Measurements from ENCODE around the gene ZNF787.

ZNF787 gene

DNA sequence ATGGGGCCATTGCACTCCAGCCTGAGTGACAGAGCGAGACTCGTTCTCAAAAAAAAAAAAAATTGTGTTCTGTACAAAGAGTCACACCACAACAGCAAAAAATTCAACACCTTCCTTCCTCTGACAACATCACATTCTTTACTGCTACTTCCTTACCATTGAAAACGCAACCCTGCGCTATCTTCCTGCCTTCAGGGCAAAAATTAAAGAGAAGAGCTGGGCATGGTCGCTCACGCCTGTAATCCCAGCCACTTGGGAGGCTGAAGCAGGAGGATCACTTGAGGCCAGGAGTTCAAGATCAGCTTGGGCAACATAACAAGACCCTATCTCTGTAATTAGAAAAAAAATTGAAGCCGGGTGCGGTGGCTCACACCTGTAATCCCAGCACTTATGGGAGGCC lies 10.6 kb upstream of the ZNF787 start:
- Histone ChIP-seq H3K9ac (no peak overlapping the region), H4K20me1 (ENCODE audit: insufficient read depth) (no peaks in the 10 kb centered on the region), H2AFZ (ENCODE audit: low read depth) (no peak overlapping the region), H3K4me3 (IDR thresholded peaks at IDR 0.05; ENCODE audit: insufficient read depth, low read depth, low read length) (no peak overlapping the region), H3K27ac (no peak overlapping the region), H3K4me1 (ENCODE audit: low read depth, poor library complexity, severe bottlenecking) (peaks cover 2% of the 10 kb centered on the region), H3K4me2 (no peak overlapping the region), H3K36me3 (ENCODE audit: insufficient read depth) (no peaks in the 10 kb centered on the region), H3K27me3 (ENCODE audit: insufficient read depth, low read depth) (no peaks in the 10 kb centered on the region), H3K79me2 (ENCODE audit: insufficient read depth, low read depth) (no peaks in the 10 kb centered on the region)
- TF ChIP-seq, protein P1, sequence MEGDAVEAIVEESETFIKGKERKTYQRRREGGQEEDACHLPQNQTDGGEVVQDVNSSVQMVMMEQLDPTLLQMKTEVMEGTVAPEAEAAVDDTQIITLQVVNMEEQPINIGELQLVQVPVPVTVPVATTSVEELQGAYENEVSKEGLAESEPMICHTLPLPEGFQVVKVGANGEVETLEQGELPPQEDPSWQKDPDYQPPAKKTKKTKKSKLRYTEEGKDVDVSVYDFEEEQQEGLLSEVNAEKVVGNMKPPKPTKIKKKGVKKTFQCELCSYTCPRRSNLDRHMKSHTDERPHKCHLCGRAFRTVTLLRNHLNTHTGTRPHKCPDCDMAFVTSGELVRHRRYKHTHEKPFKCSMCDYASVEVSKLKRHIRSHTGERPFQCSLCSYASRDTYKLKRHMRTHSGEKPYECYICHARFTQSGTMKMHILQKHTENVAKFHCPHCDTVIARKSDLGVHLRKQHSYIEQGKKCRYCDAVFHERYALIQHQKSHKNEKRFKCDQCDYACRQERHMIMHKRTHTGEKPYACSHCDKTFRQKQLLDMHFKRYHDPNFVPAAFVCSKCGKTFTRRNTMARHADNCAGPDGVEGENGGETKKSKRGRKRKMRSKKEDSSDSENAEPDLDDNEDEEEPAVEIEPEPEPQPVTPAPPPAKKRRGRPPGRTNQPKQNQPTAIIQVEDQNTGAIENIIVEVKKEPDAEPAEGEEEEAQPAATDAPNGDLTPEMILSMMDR (conservative IDR thresholded peaks at IDR 0.05; ENCODE audit: low read depth, low read length), result no peak

- no peak overlapping the region for H3K27ac ChIP-seq
- H2AFZ ChIP-seq (ENCODE audit: low read depth), result no peak overlapping the region
- no peaks in the 10 kb centered on the region for H4K20me1 ChIP-seq (ENCODE audit: insufficient read depth)
- TF ChIP-seq, protein P1 (conservative IDR thresholded peaks at IDR 0.05; ENCODE audit: low read depth, low read length), result no peak
- H3K4me2 ChIP-seq, result no peak overlapping the region
- no peak overlapping the region for H3K9ac ChIP-seq
- H3K36me3 ChIP-seq (ENCODE audit: insufficient read depth), result no peaks in the 10 kb centered on the region
- no peak overlapping the region for H3K4me3 ChIP-seq (IDR thresholded peaks at IDR 0.05; ENCODE audit: insufficient read depth, low read depth, low read length)
- no peaks in the 10 kb centered on the region for H3K79me2 ChIP-seq (ENCODE audit: insufficient read depth, low read depth)
- no peaks in the 10 kb centered on the region for H3K4me1 ChIP-seq (ENCODE audit: low read depth, poor library complexity, severe bottlenecking)
- no peaks in the 10 kb centered on the region for H3K27me3 ChIP-seq (ENCODE audit: insufficient read depth, low read depth)
These were observed 8.9 kb upstream of the ZNF787 start for GRCh38 chr19:56130006-56130405.

- Histone ChIP-seq H3K4me2 (no peak overlapping the region), H3K79me2 (ENCODE audit: insufficient read depth, low read depth) (no peaks in the 10 kb centered on the region), H3K4me1 (ENCODE audit: low read depth, poor library complexity, severe bottlenecking) (no peaks in the 10 kb centered on the region), H3K27me3 (ENCODE audit: insufficient read depth, low read depth) (no peaks in the 10 kb centered on the region), H3K4me3 (IDR thresholded peaks at IDR 0.05; ENCODE audit: insufficient read depth, low read depth, low read length) (no peak overlapping the region), H2AFZ (ENCODE audit: low read depth) (no peak overlapping the region), H3K9ac (no peak overlapping the region), H3K27ac (no peak overlapping the region), H4K20me1 (ENCODE audit: insufficient read depth) (no peaks in the 10 kb centered on the region), H3K36me3 (ENCODE audit: insufficient read depth) (no peaks in the 10 kb centered on the region)
- TF ChIP-seq, protein P1 (conservative IDR thresholded peaks at IDR 0.05; ENCODE audit: low read depth, low read length), result no peak
These were observed 6.1 kb upstream of the ZNF787 start for GRCh38 chr19:56126983-56127780.

GRCh38 chr19:56125806-56126590 lies 4.9 kb upstream of the ZNF787 start:
- H3K4me3 ChIP-seq (IDR thresholded peaks at IDR 0.05; ENCODE audit: insufficient read depth, low read depth, low read length), result no peak overlapping the region
- H3K4me2 ChIP-seq, result no peak overlapping the region

More at GRCh38 chr19:56125806-56126590, 4.9 kb upstream of the ZNF787 start:
- H3K27me3 ChIP-seq (ENCODE audit: insufficient read depth, low read depth), result no peaks in the 10 kb centered on the region
- no peak overlapping the region for H3K27ac ChIP-seq
- no peak overlapping the region for H2AFZ ChIP-seq (ENCODE audit: low read depth)
- TF ChIP-seq, protein P1 (conservative IDR thresholded peaks at IDR 0.05; ENCODE audit: low read depth, low read length), result no peak
- no peak overlapping the region for H3K9ac ChIP-seq
- H4K20me1 ChIP-seq (ENCODE audit: insufficient read depth), result no peaks in the 10 kb centered on the region
- H3K36me3 ChIP-seq (ENCODE audit: insufficient read depth), result no peaks in the 10 kb centered on the region
- H3K4me1 ChIP-seq (ENCODE audit: low read depth, poor library complexity, severe bottlenecking), result peaks cover 5% of the 10 kb centered on the region
- no peaks in the 10 kb centered on the region for H3K79me2 ChIP-seq (ENCODE audit: insufficient read depth, low read depth)
